ENCODE results near the gene MYO1H. TPM values are rescaled to one million over a fixed set of nuclear protein-coding genes. Genes with fewer than 3 reads are reported as not detected.

Gene MYO1H
- total RNA-seq, 1 donor from 2014 or later, result not detected

GRCh38 chr12:109463756-109464155 lies 116.1 kb downstream of the MYO1H start:
- Histone ChIP-seq H3K4me3 (ENCODE audit: insufficient read depth, low read depth, low read length) (peak overlapping the region; percentile 18), H3K9ac (ENCODE audit: low read length) (peak overlapping the region; percentile 83), H3K27me3 (ENCODE audit: insufficient read depth, low read length) (no peaks in the 10 kb centered on the region), H3K36me3 (ENCODE audit: insufficient read depth, low read length) (peaks cover 15% of the 10 kb centered on the region), H3K4me1 (ENCODE audit: insufficient read depth, low read length) (peaks cover 57% of the 10 kb centered on the region), H3K27ac (ENCODE audit: low read depth, low read length) (peak overlapping the region; percentile 92), H3K9me3 (ENCODE audit: insufficient read depth, low read depth, low read length) (no peaks in the 10 kb centered on the region), H3K79me2 (ENCODE audit: insufficient read depth, low read length) (peaks cover 83% of the 10 kb centered on the region), H2AFZ (ENCODE audit: low read depth, low read length) (peak overlapping the region; percentile 26), H3K4me2 (ENCODE audit: low read length) (peak overlapping the region; percentile 87), H4K20me1 (ENCODE audit: insufficient read depth, low read length) (peaks cover 35% of the 10 kb centered on the region)
- Mint-ChIP-seq H3K9me3 (ENCODE audit: unreplicated experiment) (no peaks in the 10 kb centered on the region), H3K27me3 (ENCODE audit: low read depth, unreplicated experiment) (no peaks in the 10 kb centered on the region), H3K4me3 (ENCODE audit: unreplicated experiment) (no peak overlapping the region), H3K4me1 (ENCODE audit: low read depth, unreplicated experiment) (peaks cover 75% of the 10 kb centered on the region), H3K27ac (ENCODE audit: unreplicated experiment) (peak overlapping the region; percentile 100), H3K36me3 (ENCODE audit: low read depth, unreplicated experiment) (peaks cover 19% of the 10 kb centered on the region)
- no peak for DNase-seq (ENCODE audit: low read depth)
- FAIRE-seq, result no peak
- TF ChIP-seq CTCF (IDR thresholded peaks at IDR 0.05; ENCODE audit: insufficient read depth, low read depth, low read length) (no peak), EZH2 (IDR thresholded peaks at IDR 0.05; ENCODE audit: insufficient read depth, low read length) (no peak)

GRCh38 chr12:109464642-109465351 lies 117.1 kb downstream of the MYO1H start:
- no peak overlapping the region for H3K9ac ChIP-seq (ENCODE audit: low read length)
- peaks cover 68% of the 10 kb centered on the region for H3K4me1 Mint-ChIP-seq (ENCODE audit: low read depth, unreplicated experiment)
- DNase-seq (ENCODE audit: low read depth) (no peak), FAIRE-seq (no peak)
- H2AFZ ChIP-seq (ENCODE audit: low read depth, low read length), result no peak overlapping the region
- H3K79me2 ChIP-seq (ENCODE audit: insufficient read depth, low read length), result peaks cover 83% of the 10 kb centered on the region
- H3K4me3 ChIP-seq (ENCODE audit: insufficient read depth, low read depth, low read length), result no peak overlapping the region
- peaks cover 24% of the 10 kb centered on the region for H3K36me3 ChIP-seq (ENCODE audit: insufficient read depth, low read length)
- H3K27ac ChIP-seq (ENCODE audit: low read depth, low read length), result no peak overlapping the region
- H3K9me3 ChIP-seq (ENCODE audit: insufficient read depth, low read depth, low read length), result no peaks in the 10 kb centered on the region
- TF ChIP-seq EZH2 (IDR thresholded peaks at IDR 0.05; ENCODE audit: insufficient read depth, low read length), result no peak
- no peak for TF ChIP-seq CTCF (IDR thresholded peaks at IDR 0.05; ENCODE audit: insufficient read depth, low read depth, low read length)
- peaks cover 47% of the 10 kb centered on the region for H3K4me1 ChIP-seq (ENCODE audit: insufficient read depth, low read length)
- no peaks in the 10 kb centered on the region for H3K27me3 ChIP-seq (ENCODE audit: insufficient read depth, low read length)
- no peak overlapping the region for H3K4me2 ChIP-seq (ENCODE audit: low read length)
- no peaks in the 10 kb centered on the region for H3K9me3 Mint-ChIP-seq (ENCODE audit: unreplicated experiment)
- no peaks in the 10 kb centered on the region for H3K27me3 Mint-ChIP-seq (ENCODE audit: low read depth, unreplicated experiment)
- H3K4me3 Mint-ChIP-seq (ENCODE audit: unreplicated experiment), result no peak overlapping the region
- H3K27ac Mint-ChIP-seq (ENCODE audit: unreplicated experiment), result peak overlapping the region; percentile 59
- peaks cover 46% of the 10 kb centered on the region for H4K20me1 ChIP-seq (ENCODE audit: insufficient read depth, low read length)
- peaks cover 16% of the 10 kb centered on the region for H3K36me3 Mint-ChIP-seq (ENCODE audit: low read depth, unreplicated experiment)

- Mint-ChIP-seq H3K27ac (ENCODE audit: unreplicated experiment) (peak overlapping the region; percentile 13), H3K36me3 (ENCODE audit: low read depth, unreplicated experiment) (peaks cover 19% of the 10 kb centered on the region), H3K27me3 (ENCODE audit: low read depth, unreplicated experiment) (no peaks in the 10 kb centered on the region), H3K9me3 (ENCODE audit: unreplicated experiment) (no peaks in the 10 kb centered on the region), H3K4me1 (ENCODE audit: low read depth, unreplicated experiment) (peaks cover 73% of the 10 kb centered on the region), H3K4me3 (ENCODE audit: unreplicated experiment) (no peak overlapping the region)
- H3K4me3 ChIP-seq (ENCODE audit: insufficient read depth, low read depth, low read length), result no peak overlapping the region
- FAIRE-seq, result no peak
- H3K4me1 ChIP-seq (ENCODE audit: insufficient read depth, low read length), result peaks cover 36% of the 10 kb centered on the region
- no peak overlapping the region for H3K27ac ChIP-seq (ENCODE audit: low read depth, low read length)
- no peaks in the 10 kb centered on the region for H3K27me3 ChIP-seq (ENCODE audit: insufficient read depth, low read length)
- no peak overlapping the region for H2AFZ ChIP-seq (ENCODE audit: low read depth, low read length)
- no peak for DNase-seq (ENCODE audit: low read depth)
- H3K4me2 ChIP-seq (ENCODE audit: low read length), result no peak overlapping the region
- peaks cover 83% of the 10 kb centered on the region for H3K79me2 ChIP-seq (ENCODE audit: insufficient read depth, low read length)
- peaks cover 26% of the 10 kb centered on the region for H3K36me3 ChIP-seq (ENCODE audit: insufficient read depth, low read length)
- H3K9ac ChIP-seq (ENCODE audit: low read length), result no peak overlapping the region
- peaks cover 61% of the 10 kb centered on the region for H4K20me1 ChIP-seq (ENCODE audit: insufficient read depth, low read length)
- no peak for TF ChIP-seq EZH2 (IDR thresholded peaks at IDR 0.05; ENCODE audit: insufficient read depth, low read length)
- TF ChIP-seq CTCF (IDR thresholded peaks at IDR 0.05; ENCODE audit: insufficient read depth, low read depth, low read length), result no peak
- no peaks in the 10 kb centered on the region for H3K9me3 ChIP-seq (ENCODE audit: insufficient read depth, low read depth, low read length)
Observed at GRCh38 chr12:109466305-109466704, 118.6 kb downstream of the MYO1H start.

All from astrocyte (in vitro differentiated cells and primary cell).